HEK293 (cell line): ENCODE data around the gene AKAIN1.

Experiments used
- CTCF ChIA-PET: fragments of 350-600 bp; formaldehyde crosslinking; extraction: SDS; loops from one replicate; lab custom pipeline; 2021; ENCODE audit warnings: antibody characterized with exemption; lab: Yijun Ruan, JAX
- POLR2A ChIA-PET: fragments of 300-600 bp; formaldehyde crosslinking; extraction: SDS; loops from one replicate; lab custom pipeline; 2020; ENCODE audit warnings: antibody characterized with exemption, inconsistent platforms; lab: Yijun Ruan, JAX
- H3K27ac ChIP-seq: fragments of 200-500 bp; sonication (Bioruptor generic); 2 replicates; pipeline ENCODE4 v1.5.1; 2014; ENCODE audit warnings: low read depth, low read length, control low read depth, inconsistent platforms; ENCODE audit errors: extremely low read depth
- H3K36me3 ChIP-seq, 2 experiments: fragments of 200-500 bp in 1 of 2; sonication (Bioruptor generic) in 1 of 2; 1 replicate in 1 of 2; 2 replicates in 1 of 2; pipeline ENCODE4 v1.5.1; 2014 to 2017; ENCODE audit warnings: inconsistent platforms in 2 of 2, low read length in 2 of 2; ENCODE audit not compliant: control insufficient read depth in 2 of 2, insufficient read depth in 1 of 2
- H3K4me1 ChIP-seq: fragments of 200-500 bp; sonication (Bioruptor generic); 2 replicates; pipeline ENCODE4 v1.5.1; 2014; ENCODE audit warnings: mild to moderate bottlenecking, low read length, inconsistent platforms; ENCODE audit not compliant: control insufficient read depth, insufficient read depth
- H3K4me3 ChIP-seq: 2 replicates; pipeline ENCODE4 v1.5.1; 2011; ENCODE audit warnings: low read depth, mild to moderate bottlenecking, control low read depth, low read length, moderate library complexity
- H3K9me3 ChIP-seq: fragments of 200-500 bp; sonication (Bioruptor generic); 2 replicates; pipeline ENCODE4 v1.5.1; 2014; ENCODE audit warnings: low read depth, low read length, inconsistent platforms; ENCODE audit not compliant: control insufficient read depth, insufficient read depth
- GFI1B ChIP-seq: fragments of 450-650 bp; formaldehyde crosslinking; IDR thresholded peaks from 2 replicates; pipeline ENCODE4 v1.5.1; 2016; ENCODE audit warnings: missing biosample characterization, missing genetic modification characterization
- HOXC10 ChIP-seq: sonication (generic); formaldehyde crosslinking; IDR thresholded peaks from 2 replicates; pipeline ENCODE4 v1.8.1; 2023; ENCODE audit warnings: mild to moderate bottlenecking, missing genetic modification reagents
- KLF16 ChIP-seq: fragments of 450-650 bp; formaldehyde crosslinking; IDR thresholded peaks from 2 replicates; pipeline ENCODE4 v1.5.1; 2017; ENCODE audit warnings: missing biosample characterization, missing genetic modification characterization
- MEIS1 ChIP-seq: sonication (generic); formaldehyde crosslinking; IDR thresholded peaks from 2 replicates; pipeline ENCODE4 v1.8.1; 2022; ENCODE audit warnings: missing genetic modification reagents, mild to moderate bottlenecking, borderline replicate concordance
- OSR2 ChIP-seq: fragments of 450-650 bp; formaldehyde crosslinking; IDR thresholded peaks from 2 replicates; pipeline ENCODE4 v1.5.1; 2016; ENCODE audit warnings: missing biosample characterization, missing genetic modification characterization
- SCRT2 ChIP-seq: fragments of 450-650 bp; formaldehyde crosslinking; IDR thresholded peaks from 2 replicates; pipeline ENCODE4 v1.5.1; 2016; ENCODE audit warnings: missing biosample characterization, missing genetic modification characterization
- ZBTB1 ChIP-seq: fragments of 450-650 bp; formaldehyde crosslinking; IDR thresholded peaks from 2 replicates; pipeline ENCODE4 v1.5.1; 2016; ENCODE audit warnings: missing biosample characterization, missing genetic modification characterization
- ZBTB8A ChIP-seq: fragments of 450-650 bp; formaldehyde crosslinking; IDR thresholded peaks from 2 replicates; pipeline ENCODE4 v1.5.1; 2016; ENCODE audit warnings: missing biosample characterization, missing genetic modification characterization
- ZFP37 ChIP-seq: fragments of 450-650 bp; formaldehyde crosslinking; IDR thresholded peaks from 2 replicates; pipeline ENCODE4 v1.5.1; 2016; ENCODE audit warnings: missing biosample characterization, missing genetic modification characterization
- ZNF112 ChIP-seq: fragments of 450-650 bp; formaldehyde crosslinking; IDR thresholded peaks from 2 replicates; pipeline ENCODE4 v1.5.0; 2017; ENCODE audit warnings: missing biosample characterization, missing genetic modification characterization
- ZNF121 ChIP-seq: fragments of 450-650 bp; formaldehyde crosslinking; IDR thresholded peaks from 2 replicates; pipeline ENCODE4 v1.5.1; 2016; ENCODE audit warnings: missing biosample characterization, missing genetic modification characterization
- ZNF157 ChIP-seq: fragments of 450-650 bp; formaldehyde crosslinking; IDR thresholded peaks from 2 replicates; pipeline ENCODE4 v1.5.1; 2016; ENCODE audit warnings: missing biosample characterization, missing genetic modification characterization
- ZNF202 ChIP-seq: fragments of 450-650 bp; formaldehyde crosslinking; IDR thresholded peaks from 2 replicates; pipeline ENCODE4 v1.5.1; 2016; ENCODE audit warnings: missing biosample characterization, missing genetic modification characterization, borderline replicate concordance
- ZNF211 ChIP-seq: fragments of 450-650 bp; formaldehyde crosslinking; IDR thresholded peaks from 2 replicates; pipeline ENCODE4 v1.5.1; 2016; ENCODE audit warnings: low read depth, missing biosample characterization, missing genetic modification characterization
- ZNF501 ChIP-seq: fragments of 450-650 bp; formaldehyde crosslinking; IDR thresholded peaks from 2 replicates; pipeline ENCODE4 v1.5.1; 2016; ENCODE audit warnings: missing biosample characterization, missing genetic modification characterization
- ZNF529 ChIP-seq: fragments of 450-650 bp; formaldehyde crosslinking; IDR thresholded peaks from 2 replicates; pipeline ENCODE4 v1.5.1; 2017; ENCODE audit warnings: missing genetic modification characterization, missing biosample characterization; ENCODE audit not compliant: insufficient replicate concordance
- ZNF544 ChIP-seq: fragments of 450-650 bp; formaldehyde crosslinking; IDR thresholded peaks from 2 replicates; pipeline ENCODE4 v1.5.0; 2017; ENCODE audit warnings: missing biosample characterization, missing genetic modification characterization
- ZNF548 ChIP-seq: fragments of 450-650 bp; formaldehyde crosslinking; IDR thresholded peaks from 2 replicates; pipeline ENCODE4 v1.5.1; 2016; ENCODE audit warnings: missing biosample characterization, missing genetic modification characterization
- ZNF549 ChIP-seq: fragments of 450-650 bp; IDR thresholded peaks from 2 replicates; pipeline ENCODE4 v1.5.1; 2018; ENCODE audit warnings: missing biosample characterization, missing genetic modification characterization, mild to moderate bottlenecking, inconsistent platforms, moderate library complexity
- ZNF596 ChIP-seq: fragments of 450-650 bp; IDR thresholded peaks from 2 replicates; pipeline ENCODE4 v1.5.0; 2018; ENCODE audit warnings: missing biosample characterization, mild to moderate bottlenecking, missing genetic modification characterization, moderate library complexity
- ZNF623 ChIP-seq: fragments of 450-650 bp; formaldehyde crosslinking; IDR thresholded peaks from 2 replicates; pipeline ENCODE4 v1.5.1; 2016; ENCODE audit warnings: missing biosample characterization, missing genetic modification characterization
- ZNF658 ChIP-seq: fragments of 450-650 bp; formaldehyde crosslinking; IDR thresholded peaks from 2 replicates; pipeline ENCODE4; 2016; ENCODE audit warnings: missing biosample characterization, missing genetic modification characterization
- ZNF791 ChIP-seq: fragments of 450-650 bp; formaldehyde crosslinking; IDR thresholded peaks from 2 replicates; pipeline ENCODE4 v1.5.1; 2016; ENCODE audit warnings: missing biosample characterization, missing genetic modification characterization
- ZNF837 ChIP-seq: fragments of 450-650 bp; formaldehyde crosslinking; IDR thresholded peaks from 2 replicates; pipeline ENCODE4 v1.5.1; 2016; ENCODE audit warnings: missing biosample characterization, missing genetic modification characterization
- TF ChIP-seq, protein P1 (sequence below): fragments of 450-650 bp; formaldehyde crosslinking; IDR thresholded peaks from 2 replicates; pipeline ENCODE4 v1.5.1; 2016; ENCODE audit warnings: missing biosample characterization, missing genetic modification characterization
- TF ChIP-seq, protein P2 (sequence below): fragments of 450-650 bp; formaldehyde crosslinking; IDR thresholded peaks from 2 replicates; pipeline ENCODE4 v1.5.1; 2016; ENCODE audit warnings: missing biosample characterization, missing genetic modification characterization
- TF ChIP-seq, protein P3 (sequence below): fragments of 450-650 bp; formaldehyde crosslinking; IDR thresholded peaks from 2 replicates; pipeline ENCODE4 v1.5.1; 2016; ENCODE audit warnings: missing biosample characterization, missing genetic modification characterization

The AKAIN1 gene

DNA sequence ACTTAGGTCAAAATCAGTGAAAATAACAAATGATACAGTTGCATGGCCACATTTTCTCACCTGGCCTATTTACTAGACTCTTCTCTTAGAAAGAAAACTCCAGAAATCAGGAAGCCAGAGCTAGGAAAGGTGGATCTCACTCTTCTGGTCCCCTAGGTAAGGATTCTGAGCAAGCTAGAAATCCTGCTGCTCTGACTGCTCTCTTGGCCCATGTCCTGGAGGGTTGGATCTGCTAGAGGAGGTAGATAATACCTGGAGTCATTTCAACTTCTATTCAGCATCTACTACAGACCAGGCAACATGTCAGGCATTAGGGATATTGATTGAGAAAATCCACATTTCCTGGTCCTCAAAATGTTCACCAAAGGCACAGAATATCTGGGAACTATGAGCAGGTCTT is 34.9 kb downstream of the AKAIN1 start (continued):
- no peak for TF ChIP-seq ZNF501 (tag by site-specific recombination)
- TF ChIP-seq OSR2 (tag by site-specific recombination): no peak
- no peak for TF ChIP-seq ZNF623
- TF ChIP-seq ZNF549: no peak

DNA sequence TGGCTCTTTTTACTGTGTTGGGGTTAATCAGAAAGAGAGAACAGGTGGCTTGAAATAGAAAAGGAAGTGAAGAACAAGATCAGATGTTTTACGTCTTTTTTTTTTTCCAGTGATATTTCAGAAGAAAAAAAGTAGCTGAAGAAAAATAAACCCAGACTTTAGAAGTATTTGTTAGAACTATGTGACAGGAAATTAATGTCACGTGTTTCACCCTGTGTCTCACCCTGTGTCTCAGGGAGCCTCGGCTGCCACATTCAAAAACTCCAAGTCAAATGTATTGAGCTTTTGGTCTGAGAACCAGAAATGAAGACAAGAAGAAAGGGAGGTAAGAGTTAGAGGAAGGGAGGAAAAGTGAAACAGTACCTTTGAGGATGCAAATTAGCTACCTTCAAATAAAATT is 38.0 kb downstream of the AKAIN1 start:
- Histone ChIP-seq H3K4me1 (no peaks in the 10 kb centered on the region), H3K27ac (no peak overlapping the region), H3K4me3 (no peak overlapping the region), H3K36me3 (no peaks in the 10 kb centered on the region), H3K9me3 (no peaks in the 10 kb centered on the region)
- POLR2A ChIA-PET: no interaction called here
- TF ChIP-seq ZNF548 (tag by site-specific recombination): no peak
- TF ChIP-seq ZNF596 (tag by site-specific recombination): no peak
- TF ChIP-seq, protein P1, sequence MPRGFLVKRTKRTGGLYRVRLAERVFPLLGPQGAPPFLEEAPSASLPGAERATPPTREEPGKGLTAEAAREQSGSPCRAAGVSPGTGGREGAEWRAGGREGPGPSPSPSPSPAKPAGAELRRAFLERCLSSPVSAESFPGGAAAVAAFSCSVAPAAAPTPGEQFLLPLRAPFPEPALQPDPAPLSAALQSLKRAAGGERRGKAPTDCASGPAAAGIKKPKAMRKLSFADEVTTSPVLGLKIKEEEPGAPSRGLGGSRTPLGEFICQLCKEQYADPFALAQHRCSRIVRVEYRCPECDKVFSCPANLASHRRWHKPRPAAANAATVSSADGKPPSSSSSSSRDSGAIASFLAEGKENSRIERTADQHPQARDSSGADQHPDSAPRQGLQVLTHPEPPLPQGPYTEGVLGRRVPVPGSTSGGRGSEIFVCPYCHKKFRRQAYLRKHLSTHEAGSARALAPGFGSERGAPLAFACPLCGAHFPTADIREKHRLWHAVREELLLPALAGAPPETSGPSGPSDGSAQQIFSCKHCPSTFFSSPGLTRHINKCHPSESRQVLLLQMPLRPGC (tag by site-specific recombination): no peak
- TF ChIP-seq KLF16: no peak
- no peak for TF ChIP-seq ZNF121 (tag by site-specific recombination)
- no peak for TF ChIP-seq ZNF837 (tag by site-specific recombination)
- TF ChIP-seq ZNF211 (tag by site-specific recombination): no peak
- no peak for TF ChIP-seq GFI1B
- CTCF ChIA-PET: no interaction called here

DNA sequence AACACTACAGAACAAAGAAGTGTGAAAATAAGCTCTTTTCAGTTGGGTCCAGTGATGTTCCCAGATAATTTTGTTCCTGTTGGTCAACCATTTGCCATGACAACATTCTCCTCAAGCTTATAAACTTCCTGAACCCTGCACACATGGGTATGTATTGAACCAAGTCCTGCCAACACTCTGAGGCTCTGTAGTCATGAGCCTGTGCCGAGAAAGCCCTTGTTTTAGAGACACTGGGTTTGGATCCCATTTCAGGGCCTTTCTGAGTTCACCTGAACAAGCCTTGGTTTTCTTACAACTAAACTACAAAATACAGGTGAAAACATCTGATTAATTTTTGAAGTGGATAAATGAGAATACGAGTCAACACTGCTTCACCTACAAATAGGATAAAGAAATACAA is 38.5 kb downstream of the AKAIN1 start:
- ChIA-PET CTCF (interaction anchor here (0.7 kb wide), 1 partner anchor 72 kb away, joined by 3 read pairs; no protein-coding TSS in a partner anchor), POLR2A (no interaction called here)
- H3K4me3 ChIP-seq: no peak overlapping the region
- H3K9me3 ChIP-seq: no peaks in the 10 kb centered on the region
- H3K36me3 ChIP-seq: no peaks in the 10 kb centered on the region
- no peak overlapping the region for H3K27ac ChIP-seq
- TF ChIP-seq ZNF544 (tag by site-specific recombination) (no peak), ZBTB8A (tag by site-specific recombination) (no peak), ZNF202 (tag by site-specific recombination) (no peak), ZNF791 (tag by site-specific recombination) (no peak), ZNF658 (no peak), ZNF157 (tag by site-specific recombination) (no peak), ZFP37 (tag by site-specific recombination) (no peak), ZBTB1 (tag by site-specific recombination) (no peak), ZNF529 (no peak), MEIS1 (CRISPR knock-in tag) (no peak), ZNF837 (tag by site-specific recombination) (no peak), ZNF112 (tag by site-specific recombination) (no peak), HOXC10 (CRISPR knock-in tag) (no peak), ZNF548 (tag by site-specific recombination) (no peak), SCRT2 (tag by site-specific recombination) (no peak)
- TF ChIP-seq, protein P2, sequence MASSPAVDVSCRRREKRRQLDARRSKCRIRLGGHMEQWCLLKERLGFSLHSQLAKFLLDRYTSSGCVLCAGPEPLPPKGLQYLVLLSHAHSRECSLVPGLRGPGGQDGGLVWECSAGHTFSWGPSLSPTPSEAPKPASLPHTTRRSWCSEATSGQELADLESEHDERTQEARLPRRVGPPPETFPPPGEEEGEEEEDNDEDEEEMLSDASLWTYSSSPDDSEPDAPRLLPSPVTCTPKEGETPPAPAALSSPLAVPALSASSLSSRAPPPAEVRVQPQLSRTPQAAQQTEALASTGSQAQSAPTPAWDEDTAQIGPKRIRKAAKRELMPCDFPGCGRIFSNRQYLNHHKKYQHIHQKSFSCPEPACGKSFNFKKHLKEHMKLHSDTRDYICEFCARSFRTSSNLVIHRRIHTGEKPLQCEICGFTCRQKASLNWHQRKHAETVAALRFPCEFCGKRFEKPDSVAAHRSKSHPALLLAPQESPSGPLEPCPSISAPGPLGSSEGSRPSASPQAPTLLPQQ (tag by site-specific recombination): no peak
- TF ChIP-seq, protein P3, sequence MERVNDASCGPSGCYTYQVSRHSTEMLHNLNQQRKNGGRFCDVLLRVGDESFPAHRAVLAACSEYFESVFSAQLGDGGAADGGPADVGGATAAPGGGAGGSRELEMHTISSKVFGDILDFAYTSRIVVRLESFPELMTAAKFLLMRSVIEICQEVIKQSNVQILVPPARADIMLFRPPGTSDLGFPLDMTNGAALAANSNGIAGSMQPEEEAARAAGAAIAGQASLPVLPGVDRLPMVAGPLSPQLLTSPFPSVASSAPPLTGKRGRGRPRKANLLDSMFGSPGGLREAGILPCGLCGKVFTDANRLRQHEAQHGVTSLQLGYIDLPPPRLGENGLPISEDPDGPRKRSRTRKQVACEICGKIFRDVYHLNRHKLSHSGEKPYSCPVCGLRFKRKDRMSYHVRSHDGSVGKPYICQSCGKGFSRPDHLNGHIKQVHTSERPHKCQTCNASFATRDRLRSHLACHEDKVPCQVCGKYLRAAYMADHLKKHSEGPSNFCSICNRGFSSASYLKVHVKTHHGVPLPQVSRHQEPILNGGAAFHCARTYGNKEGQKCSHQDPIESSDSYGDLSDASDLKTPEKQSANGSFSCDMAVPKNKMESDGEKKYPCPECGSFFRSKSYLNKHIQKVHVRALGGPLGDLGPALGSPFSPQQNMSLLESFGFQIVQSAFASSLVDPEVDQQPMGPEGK (tag by site-specific recombination): no peak
- no peaks in the 10 kb centered on the region for H3K4me1 ChIP-seq
